GM12891 (cell line): ENCODE measurements around the gene TMPRSS15.

Source experiments
- POLR2A ChIP-seq: IDR thresholded peaks from 2 replicates; pipeline ENCODE4 v1.6.1; 2011; ENCODE audit warnings: low read depth, low read length, control low read depth
- POLR2AphosphoS5 ChIP-seq: IDR thresholded peaks from 2 replicates; pipeline ENCODE4 v1.6.1; 2011; ENCODE audit warnings: low read depth, low read length, control low read depth

- TF ChIP-seq POLR2AphosphoS5 (no peak), POLR2A (no peak)
These were observed 181.2 kb downstream of the TMPRSS15 start for GRCh38 chr21:18222346-18222745.
